ENCODE data around the gene SPEM2. TPM values are rescaled to one million over a fixed set of nuclear protein-coding genes. Genes with fewer than 3 reads are reported as not detected.

Gene SPEM2
- total and polyA plus RNA-seq, 2 of the 8 experiments (the other 6 are each of a cell fraction or from before 2014, with no cell fraction given): 0.03 TPM; not detected in 1

- TF ChIP-seq RFX5 (IDR thresholded peaks at IDR 0.05; ENCODE audit: borderline replicate concordance, low read depth, low read length) (no peak), MAFK (IDR thresholded peaks at IDR 0.05; ENCODE audit: low read depth, low read length) (no peak), KDM4A (IDR thresholded peaks at IDR 0.05; ENCODE audit: low read depth, low read length, severe bottlenecking) (no peak), TCF12 (IDR thresholded peaks at IDR 0.05; ENCODE audit: low read depth, low read length) (no peak), JUN (IDR thresholded peaks at IDR 0.05; ENCODE audit: low read depth, low read length) (no peak), SP1 (IDR thresholded peaks at IDR 0.05; ENCODE audit: low read depth, low read length) (no peak)
Observed at GRCh38 chr17:7467498-7467897, 42.1 kb downstream of the SPEM2 start (continued).

Data from H1 (cell line).